HepG2 (cell line): ENCODE results near the gene YWHAB. TPM values are rescaled to one million over a fixed set of nuclear protein-coding genes. Genes with fewer than 3 reads are reported as not detected.

Experiments
- ATAC-seq: fragments of 200-7000 bp; cut with Tn5 transposase; 3 replicates; pipeline ENCODE4 v1.9.1; 2020; ENCODE audit warnings: mild to moderate bottlenecking, moderate library complexity
- BruUV-seq: library from RNA; stranded (reverse); fragments of 400-500 nt; replicated peaks from 2 replicates; lab custom pipeline; 2021; lab: Mats Ljungman, UMichigan
- CTCF ChIA-PET: fragments of 300-600 bp; formaldehyde crosslinking; extraction: SDS; loops from one replicate; lab custom pipeline; 2021; ENCODE audit warnings: low total read pairs, inconsistent platforms, low intra/inter-chr PET ratio; lab: Yijun Ruan, JAX
- POLR2A ChIA-PET: fragments of 350-600 bp; sonication (Branson Sonifier 250); formaldehyde crosslinking; loops from one replicate; lab custom pipeline; 2020; ENCODE audit warnings: antibody characterized with exemption, inconsistent platforms; lab: Yijun Ruan, JAX
- DNase-seq: peaks from one replicate; pipeline ENCODE4 v3.0.0-alpha.2; 2015; ENCODE audit warnings: low spot score
- FAIRE-seq: peaks from 3 replicates; lab custom pipeline; 2011; peaks lifted over from hg19 to GRCh38; lab: Jason Lieb, UNC
- H2AFZ ChIP-seq: one replicate; pipeline ENCODE4 v1.6.1; 2011; ENCODE audit warnings: low read length, inconsistent platforms
- H3K27ac ChIP-seq: fragments of 300-600 bp; 3 replicates; pipeline ENCODE4 v1.8.0; 2011; ENCODE audit warnings: mixed run types, mild to moderate bottlenecking, mixed read lengths, low read length, inconsistent platforms; ENCODE audit not compliant: insufficient read depth; ENCODE audit errors: extremely low read length
- H3K27me3 ChIP-seq, 2 experiments: fragments of 200-600 bp in 1 of 2; 2 replicates in 1 of 2; 3 replicates in 1 of 2; pipeline versions ENCODE4 v1.6.0 to v1.8.0; 2011; ENCODE audit warnings: low read length in 2 of 2, mild to moderate bottlenecking in 2 of 2, moderate library complexity in 2 of 2, inconsistent platforms in 1 of 2; ENCODE audit not compliant: insufficient read depth in 2 of 2, control insufficient read depth in 1 of 2
- H3K36me3 ChIP-seq, 2 experiments: fragments of 200-600 bp in 1 of 2; replicated peaks in 1 of 2; 2 replicates in 1 of 2; 3 replicates in 1 of 2; pipeline versions ENCODE4 v1.5.1 to v1.8.0; 2011; ENCODE audit warnings: low read length in 2 of 2, inconsistent platforms in 1 of 2; ENCODE audit not compliant: insufficient read depth in 2 of 2, control insufficient read depth in 1 of 2
- H3K4me1 ChIP-seq: 2 replicates; pipeline ENCODE4 v1.5.1; 2012; ENCODE audit warnings: low read length, inconsistent platforms; ENCODE audit not compliant: insufficient read depth
- H3K4me2 ChIP-seq: 2 replicates; pipeline ENCODE4 v1.6.0; 2011; ENCODE audit warnings: low read depth, low read length, inconsistent platforms
- H3K4me3 ChIP-seq, 3 experiments: fragments of 200-600 bp in 1 of 3; sonication (generic), shearing (Covaris generic) in 1 of 3; replicated peaks in 1 of 3; 2 replicates each; pipeline ENCODE4 v1.5.1; 2011 to 2016; ENCODE audit warnings: low read length in 3 of 3, inconsistent platforms in 2 of 3, low read depth in 2 of 3, mild to moderate bottlenecking in 2 of 3, control low read depth in 1 of 3, mixed read lengths in 1 of 3; ENCODE audit not compliant: insufficient read depth in 1 of 3
- H3K79me2 ChIP-seq: one replicate; pipeline ENCODE4 v1.6.1; 2011; ENCODE audit warnings: low read length, inconsistent platforms; ENCODE audit not compliant: insufficient read depth
- H3K9ac ChIP-seq: 2 replicates; pipeline ENCODE4 v1.6.0; 2011; ENCODE audit warnings: mild to moderate bottlenecking, low read depth, low read length, inconsistent platforms; ENCODE audit not compliant: insufficient read depth
- H3K9me3 ChIP-seq: 2 replicates; pipeline ENCODE4 v1.5.1; 2012; ENCODE audit warnings: mild to moderate bottlenecking, low read length
- H4K20me1 ChIP-seq: 2 replicates; pipeline ENCODE4 v1.6.0; 2011; ENCODE audit warnings: inconsistent platforms, mild to moderate bottlenecking, low read length, moderate library complexity; ENCODE audit not compliant: insufficient read depth
- CREBL2 ChIP-seq: sonication (generic); formaldehyde crosslinking; IDR thresholded peaks from 2 replicates; pipeline ENCODE4 v1.8.1; 2023; ENCODE audit warnings: missing genetic modification reagents, mild to moderate bottlenecking, borderline replicate concordance
- FOXA1 ChIP-seq, 2 experiments: fragments of 450-650 bp in 1 of 2; sonication (generic) in 1 of 2; formaldehyde crosslinking in 1 of 2; IDR thresholded peaks; 2 replicates each; pipeline versions ENCODE4 v1.4.0 to v1.6.1; 2016 to 2020; ENCODE audit warnings: missing genetic modification reagents in 1 of 2
- FOXJ3 ChIP-seq: sonication (generic); formaldehyde crosslinking; IDR thresholded peaks from 2 replicates; pipeline ENCODE4 v1.4.0; 2020; ENCODE audit warnings: missing genetic modification reagents, mild to moderate bottlenecking, borderline replicate concordance
- GATAD1 ChIP-seq: IDR thresholded peaks from 2 replicates; pipeline ENCODE4 v1.6.1; 2016; ENCODE audit warnings: missing genetic modification reagents, missing compliant biosample characterization
- HNF4G ChIP-seq, 2 experiments: sonication (generic) in 1 of 2; formaldehyde crosslinking in 1 of 2; IDR thresholded peaks; 2 replicates each; pipeline versions ENCODE4 v1.4.0 to v1.6.1; 2011 to 2020; ENCODE audit warnings: borderline replicate concordance in 2 of 2, low read depth in 2 of 2, mild to moderate bottlenecking in 2 of 2, low read length in 1 of 2, missing genetic modification reagents in 1 of 2, moderate library complexity in 1 of 2
- KLF6 ChIP-seq: IDR thresholded peaks from 2 replicates; pipeline ENCODE4 v1.8.0; 2016; ENCODE audit warnings: missing biosample characterization, missing genetic modification reagents
- PRDM4 ChIP-seq: sonication (generic); formaldehyde crosslinking; IDR thresholded peaks from 2 replicates; pipeline ENCODE4 v1.9.0; 2021; ENCODE audit warnings: missing genetic modification reagents, borderline replicate concordance
- RBM39 ChIP-seq: fragments of 200-400 bp; formaldehyde crosslinking; IDR thresholded peaks from one replicate; pipeline ENCODE4 v1.6.1; 2018; ENCODE audit warnings: antibody characterized with exemption, mild to moderate bottlenecking, low read depth, low read length; ENCODE audit not compliant: poor library complexity, severe bottlenecking
- UBTF ChIP-seq: sonication (generic); formaldehyde crosslinking; IDR thresholded peaks from 2 replicates; pipeline ENCODE4 v1.4.0; 2020; ENCODE audit warnings: mild to moderate bottlenecking, missing genetic modification reagents
- ZHX1 ChIP-seq: sonication (generic); formaldehyde crosslinking; IDR thresholded peaks from 2 replicates; pipeline ENCODE4 v1.8.1; 2022; ENCODE audit warnings: low read depth, mild to moderate bottlenecking, missing genetic modification reagents
- ZNF18 ChIP-seq: sonication (generic); formaldehyde crosslinking; IDR thresholded peaks from 2 replicates; pipeline ENCODE4 v1.8.0; 2022; ENCODE audit warnings: mild to moderate bottlenecking, missing genetic modification reagents; ENCODE audit not compliant: insufficient replicate concordance
- ZNF451 ChIP-seq: sonication (generic); formaldehyde crosslinking; IDR thresholded peaks from 2 replicates; pipeline ENCODE4 v1.5.0; 2020; ENCODE audit warnings: mild to moderate bottlenecking, missing genetic modification reagents
- ZNF496 ChIP-seq: sonication (generic); formaldehyde crosslinking; IDR thresholded peaks from 2 replicates; pipeline ENCODE4 v1.8.1; 2023; ENCODE audit warnings: mild to moderate bottlenecking, moderate library complexity, missing genetic modification reagents; ENCODE audit not compliant: insufficient replicate concordance
- ZNF546 ChIP-seq: sonication (generic); formaldehyde crosslinking; conservative IDR thresholded peaks from 2 replicates; pipeline ENCODE4 v1.8.1; 2023; ENCODE audit warnings: mild to moderate bottlenecking, missing genetic modification reagents
- WGBS: methylation state at CpG from one replicate; pipeline ENCODE4 v1.1.6; 2017; ENCODE audit warnings: low lambda C conversion rate; 5-methylcytosine and 5-hydroxymethylcytosine counted together
- in situ Hi-C: cut with HindIII; loops from 2 replicates; pipeline ENCODE4 v1.10.0; 2017; ENCODE audit warnings: low pct_unique_long_range_greater_than_20kb; ENCODE audit not compliant: extremely low pct_ligation_motif_present
- intact Hi-C: fragments of 100-400 bp; cut with micrococcal nuclease; formaldehyde crosslinking; loops from one replicate; pipeline ENCODE4 v1.10.0; 2022; ENCODE audit not compliant: unreplicated experiment
- polyA plus RNA-seq, 8 experiments: library from polyadenylated mRNA; depleted of rRNA in 3 of 8; stranded (reverse) in 7 of 8; unstranded in 1 of 8; fragments of >200 nt; fragmentation: Illumina TruSeq in 4 of 8; extraction: Trizol in 4 of 8; gene quantifications; 2 replicates each; pipeline versions ENCODE4 v1.2.1 to v1.2.3, GENCODE V29; 2011 to 2016; ENCODE audit warnings: low read depth in 4 of 8, missing spikeins in 1 of 8, mixed read lengths in 1 of 8; ENCODE audit not compliant: insufficient read depth in 1 of 8
- total RNA-seq, 5 experiments: library from RNA; depleted of rRNA; stranded (reverse); fragments of >200 nt; fragmentation: Illumina TruSeq; extraction: Trizol; gene quantifications; 2 replicates each; pipeline ENCODE4 v1.2.3, GENCODE V29; 2016; ENCODE audit warnings: low read depth in 1 of 5

YWHAB gene
- total and polyA plus RNA-seq, 2 of the 13 experiments (the other 11 are each of a cell fraction or from before 2014, with no cell fraction given): 77.2 to 121 TPM

GRCh38 chr20:44869471-44869870, 16.0 kb upstream of the YWHAB start:
- Histone ChIP-seq H4K20me1 (no peaks in the 10 kb centered on the region), H3K4me1 (no peaks in the 10 kb centered on the region), H3K4me2 (no peak overlapping the region), H3K27ac (no peak overlapping the region), H3K79me2 (no peaks in the 10 kb centered on the region), H3K4me3 (no peak overlapping the region), H2AFZ (no peak overlapping the region), H3K9me3 (no peaks in the 10 kb centered on the region), H3K27me3 (peaks cover 3 to 25% of the 10 kb centered on the region in 2 experiments; a peak in 3 of 5 replicates), H3K9ac (no peak overlapping the region), H3K36me3 (no peaks in the 10 kb centered on the region)
- in situ Hi-C loops: loop anchor here (5.0 kb wide), 2 partner anchors 127 to 182 kb away; no protein-coding TSS in a partner anchor
- no TSS peak for BruUV-seq
- no peak for DNase-seq
- ChIA-PET POLR2A (no interaction called here), CTCF (no interaction called here)
- FAIRE-seq: no peak
- ATAC-seq: no peak
- 9% methylated on average over 5 of the region's 5 CpGs for WGBS
- intact Hi-C loops: no loop called here
- TF ChIP-seq UBTF (CRISPR knock-in tag) (no peak), PRDM4 (CRISPR knock-in tag) (no peak), ZNF496 (CRISPR knock-in tag) (no peak), ZNF18 (CRISPR knock-in tag) (no peak), FOXJ3 (CRISPR knock-in tag) (no peak), ZNF451 (no peak), ZHX1 (no peak), ZNF546 (no peak), CREBL2 (no peak), GATAD1 (CRISPR knock-in tag) (no peak), KLF6 (CRISPR knock-in tag) (no peak), RBM39 (no peak), FOXA1 (IDR thresholded peaks at IDR 0.05) (no peak), FOXA1 (CRISPR knock-in tag; IDR thresholded peaks at IDR 0.05) (no peak), HNF4G (IDR thresholded peaks at IDR 0.05; ENCODE audit: borderline replicate concordance, low read depth, low read length) (no peak), HNF4G (CRISPR knock-in tag; IDR thresholded peaks at IDR 0.05; ENCODE audit: borderline replicate concordance, low read depth) (no peak)
